Panc1 (cell line): ENCODE results near the gene VASP.

ENCODE experiments used
- REST ChIP-seq, 2 experiments: IDR thresholded peaks; 2 replicates each; pipeline ENCODE4 v1.6.1; 2011 to 2012; ENCODE audit warnings: low read depth in 2 of 2, control low read depth in 1 of 2, low read length in 1 of 2, mild to moderate bottlenecking in 1 of 2, moderate library complexity in 1 of 2; ENCODE audit not compliant: insufficient read depth in 1 of 2
- TF ChIP-seq, protein P1 (sequence below): fragments of 450-650 bp; IDR thresholded peaks from 2 replicates; pipeline ENCODE4 v1.5.1; 2017; ENCODE audit warnings: mild to moderate bottlenecking

- TF ChIP-seq, protein P1, sequence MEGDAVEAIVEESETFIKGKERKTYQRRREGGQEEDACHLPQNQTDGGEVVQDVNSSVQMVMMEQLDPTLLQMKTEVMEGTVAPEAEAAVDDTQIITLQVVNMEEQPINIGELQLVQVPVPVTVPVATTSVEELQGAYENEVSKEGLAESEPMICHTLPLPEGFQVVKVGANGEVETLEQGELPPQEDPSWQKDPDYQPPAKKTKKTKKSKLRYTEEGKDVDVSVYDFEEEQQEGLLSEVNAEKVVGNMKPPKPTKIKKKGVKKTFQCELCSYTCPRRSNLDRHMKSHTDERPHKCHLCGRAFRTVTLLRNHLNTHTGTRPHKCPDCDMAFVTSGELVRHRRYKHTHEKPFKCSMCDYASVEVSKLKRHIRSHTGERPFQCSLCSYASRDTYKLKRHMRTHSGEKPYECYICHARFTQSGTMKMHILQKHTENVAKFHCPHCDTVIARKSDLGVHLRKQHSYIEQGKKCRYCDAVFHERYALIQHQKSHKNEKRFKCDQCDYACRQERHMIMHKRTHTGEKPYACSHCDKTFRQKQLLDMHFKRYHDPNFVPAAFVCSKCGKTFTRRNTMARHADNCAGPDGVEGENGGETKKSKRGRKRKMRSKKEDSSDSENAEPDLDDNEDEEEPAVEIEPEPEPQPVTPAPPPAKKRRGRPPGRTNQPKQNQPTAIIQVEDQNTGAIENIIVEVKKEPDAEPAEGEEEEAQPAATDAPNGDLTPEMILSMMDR, result no peak
- TF ChIP-seq REST (IDR thresholded peaks at IDR 0.05; ENCODE audit: insufficient read depth in 1 of 2, low read depth in 2 of 2, low read length in 1 of 2), result no peak
These were observed 7.9 kb downstream of the VASP start for GRCh38 chr19:45515081-45515624.
